BE2C (cell line): ENCODE results near the gene SLC6A13.

Experiments used
- DNase-seq: peaks from one replicate; pipeline ENCODE4 v3.0.0-alpha.2; 2020
- H3K27me3 ChIP-seq: fragments of 250-450 bp; sonication (Bioruptor Pico); 2 replicates; pipeline ENCODE4 v1.5.1; 2020; ENCODE audit warnings: mild to moderate bottlenecking
- H3K36me3 ChIP-seq: fragments of 250-450 bp; sonication (Bioruptor Pico); 2 replicates; pipeline ENCODE4 v1.5.1; 2020; ENCODE audit warnings: mild to moderate bottlenecking
- H3K4me1 ChIP-seq: fragments of 250-450 bp; sonication (Bioruptor Pico); 2 replicates; pipeline ENCODE4 v1.5.1; 2020
- H3K4me3 ChIP-seq: 2 replicates; pipeline ENCODE4 v1.5.1; 2011; ENCODE audit warnings: low read depth, low read length
- H3K9me3 ChIP-seq: fragments of 250-450 bp; sonication (Bioruptor Pico); 2 replicates; pipeline ENCODE4 v1.5.1; 2020
- TF ChIP-seq, protein P1 (sequence below): IDR thresholded peaks from 2 replicates; pipeline ENCODE4 v1.5.1; 2012; ENCODE audit warnings: mild to moderate bottlenecking, low read depth, low read length

The SLC6A13 gene

DNA sequence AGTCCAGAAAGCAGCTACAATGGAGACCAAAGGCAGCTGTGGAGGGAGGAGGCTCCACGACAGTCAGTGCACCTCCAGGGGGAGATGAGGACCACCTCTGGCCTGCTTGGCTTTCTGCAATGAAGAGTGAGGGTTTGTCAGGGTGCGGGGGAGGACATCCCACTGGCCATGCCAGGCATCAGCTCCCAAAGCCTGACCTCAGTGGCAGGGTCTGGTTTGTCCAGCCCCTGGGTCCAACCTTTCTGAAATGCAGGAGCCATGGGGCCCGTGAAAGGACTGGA lies 83.9 kb downstream of the SLC6A13 start:
- H3K4me3 ChIP-seq, result no peak overlapping the region
- H3K4me1 ChIP-seq, result peaks cover 20% of the 10 kb centered on the region
- no peak for DNase-seq
- no peaks in the 10 kb centered on the region for H3K36me3 ChIP-seq
- H3K9me3 ChIP-seq, result no peaks in the 10 kb centered on the region
- TF ChIP-seq, protein P1, sequence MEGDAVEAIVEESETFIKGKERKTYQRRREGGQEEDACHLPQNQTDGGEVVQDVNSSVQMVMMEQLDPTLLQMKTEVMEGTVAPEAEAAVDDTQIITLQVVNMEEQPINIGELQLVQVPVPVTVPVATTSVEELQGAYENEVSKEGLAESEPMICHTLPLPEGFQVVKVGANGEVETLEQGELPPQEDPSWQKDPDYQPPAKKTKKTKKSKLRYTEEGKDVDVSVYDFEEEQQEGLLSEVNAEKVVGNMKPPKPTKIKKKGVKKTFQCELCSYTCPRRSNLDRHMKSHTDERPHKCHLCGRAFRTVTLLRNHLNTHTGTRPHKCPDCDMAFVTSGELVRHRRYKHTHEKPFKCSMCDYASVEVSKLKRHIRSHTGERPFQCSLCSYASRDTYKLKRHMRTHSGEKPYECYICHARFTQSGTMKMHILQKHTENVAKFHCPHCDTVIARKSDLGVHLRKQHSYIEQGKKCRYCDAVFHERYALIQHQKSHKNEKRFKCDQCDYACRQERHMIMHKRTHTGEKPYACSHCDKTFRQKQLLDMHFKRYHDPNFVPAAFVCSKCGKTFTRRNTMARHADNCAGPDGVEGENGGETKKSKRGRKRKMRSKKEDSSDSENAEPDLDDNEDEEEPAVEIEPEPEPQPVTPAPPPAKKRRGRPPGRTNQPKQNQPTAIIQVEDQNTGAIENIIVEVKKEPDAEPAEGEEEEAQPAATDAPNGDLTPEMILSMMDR, result no peak
- no peaks in the 10 kb centered on the region for H3K27me3 ChIP-seq

DNA sequence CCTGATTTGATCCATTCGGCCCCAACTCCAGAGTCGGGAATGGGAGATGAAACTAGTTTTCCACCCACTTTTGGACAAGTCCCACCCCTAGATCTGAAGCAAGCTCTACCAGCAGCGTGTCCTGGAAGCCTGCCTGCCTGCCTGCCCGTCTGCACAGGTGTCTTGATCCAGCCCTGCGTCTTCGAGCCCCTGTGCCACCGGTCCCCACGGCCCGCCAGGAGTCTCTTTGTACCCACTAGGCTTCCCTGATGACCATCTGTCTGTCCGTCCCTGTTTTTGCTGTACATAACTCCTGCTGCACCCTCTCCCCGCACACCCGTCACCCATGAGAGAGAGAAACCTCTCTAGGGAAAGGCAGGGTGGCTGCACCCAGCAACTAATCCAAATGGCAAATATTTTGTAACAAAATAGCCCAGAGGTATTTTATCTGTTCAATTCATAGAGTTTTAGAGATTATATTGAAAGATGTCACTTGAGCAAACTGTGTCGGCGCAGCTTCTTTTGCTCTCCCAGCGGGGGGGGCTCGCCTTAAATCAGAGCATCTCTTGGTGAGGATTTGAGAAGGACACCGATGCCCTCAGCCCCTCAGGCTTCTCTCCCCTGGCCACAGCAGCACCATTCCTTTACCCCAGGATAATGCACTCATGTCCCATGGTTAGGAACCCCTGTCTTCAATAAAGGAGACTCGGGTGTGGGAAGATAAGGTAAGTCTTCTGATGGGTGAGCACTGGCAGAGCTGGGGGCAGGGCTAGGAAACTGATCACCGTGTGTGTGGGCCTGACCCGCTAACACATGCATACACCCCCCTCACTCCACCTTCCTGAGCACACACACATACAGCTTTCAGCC lies 84.4 kb downstream of the SLC6A13 start:
- Histone ChIP-seq H3K4me3 (no peak overlapping the region), H3K27me3 (no peaks in the 10 kb centered on the region), H3K36me3 (no peaks in the 10 kb centered on the region), H3K9me3 (no peaks in the 10 kb centered on the region), H3K4me1 (peaks cover 20% of the 10 kb centered on the region)
- DNase-seq, result no peak
- TF ChIP-seq, protein P1, result no peak

DNA sequence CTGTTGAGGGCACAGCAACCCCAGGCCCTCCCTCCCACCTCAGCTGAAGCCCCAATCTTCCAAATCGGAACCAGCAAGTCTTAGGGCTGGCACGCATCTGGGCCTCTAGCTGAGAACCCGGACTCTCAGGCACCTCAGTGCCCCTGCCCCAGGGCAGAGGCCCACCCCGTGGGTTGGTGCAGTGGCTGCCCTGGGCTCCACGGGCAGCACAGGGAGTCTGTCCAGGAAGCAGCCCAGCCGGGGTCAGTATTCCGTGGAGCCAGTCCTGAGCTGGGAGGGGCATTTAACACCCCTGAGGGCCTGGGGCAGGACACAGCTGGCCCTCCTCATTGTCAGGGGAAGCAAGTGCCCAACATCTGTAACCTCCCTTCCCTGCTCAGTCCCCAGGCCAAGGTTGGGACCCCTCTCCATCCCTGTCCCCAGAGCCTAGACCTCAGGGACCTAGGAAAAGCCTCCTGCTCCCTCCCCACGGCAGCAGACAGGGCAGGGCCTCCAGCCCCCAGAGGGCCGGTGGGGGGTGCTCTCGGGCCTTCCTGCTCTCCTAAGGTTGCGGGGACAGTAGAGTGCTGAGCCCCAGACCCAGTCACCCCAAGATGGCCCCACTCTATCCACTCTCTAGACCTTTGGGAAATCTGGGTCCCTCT lies 85.2 kb downstream of the SLC6A13 start:
- peaks cover 21% of the 10 kb centered on the region for H3K4me1 ChIP-seq
- no peaks in the 10 kb centered on the region for H3K27me3 ChIP-seq
- no peaks in the 10 kb centered on the region for H3K36me3 ChIP-seq
- no peak overlapping the region for H3K4me3 ChIP-seq
- TF ChIP-seq, protein P1, result no peak
- no peak for DNase-seq
- no peaks in the 10 kb centered on the region for H3K9me3 ChIP-seq

DNA sequence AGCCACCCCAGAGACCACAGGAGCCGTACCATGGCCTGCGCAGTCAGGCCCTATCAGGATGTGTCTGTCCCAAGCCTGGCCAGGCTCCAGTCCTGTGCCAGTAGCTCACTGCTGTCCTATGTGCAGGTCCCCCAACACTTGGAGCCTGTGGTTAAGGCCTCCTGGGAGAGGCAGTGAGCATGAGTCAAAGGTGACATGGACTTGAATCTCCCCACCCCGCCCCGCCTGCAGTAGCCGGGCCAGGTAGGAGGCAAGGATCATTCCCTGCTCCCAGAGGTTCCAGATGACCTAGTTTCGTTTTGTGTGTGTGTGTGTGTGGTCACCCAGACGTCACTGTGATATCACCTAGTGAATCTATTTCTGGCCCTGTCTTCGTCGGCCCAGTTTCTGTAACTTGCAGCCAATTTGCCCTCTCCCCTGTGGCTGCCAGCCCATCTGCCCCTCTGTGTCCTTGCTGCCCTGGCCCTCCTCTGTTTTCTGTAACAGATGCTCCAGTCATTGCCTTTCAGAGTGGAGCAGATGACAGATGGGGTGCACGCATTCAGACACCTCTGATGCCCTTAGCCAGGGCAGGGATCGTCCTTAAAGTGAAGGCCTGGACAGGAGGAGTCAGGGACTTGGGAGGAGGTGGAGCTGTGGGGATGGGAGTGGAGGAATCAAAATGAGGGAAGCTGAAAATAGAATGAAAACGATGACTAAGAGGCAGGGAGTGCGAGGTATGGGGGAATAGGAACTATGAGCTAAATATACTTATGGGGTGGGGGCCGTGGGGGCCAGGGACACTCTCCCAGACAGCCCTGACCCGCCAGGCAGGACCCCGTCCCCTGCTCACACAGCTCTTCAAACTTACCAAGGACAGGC lies 86.1 kb downstream of the SLC6A13 start:
- no peaks in the 10 kb centered on the region for H3K9me3 ChIP-seq
- peak; percentile 58 for DNase-seq

DNA sequence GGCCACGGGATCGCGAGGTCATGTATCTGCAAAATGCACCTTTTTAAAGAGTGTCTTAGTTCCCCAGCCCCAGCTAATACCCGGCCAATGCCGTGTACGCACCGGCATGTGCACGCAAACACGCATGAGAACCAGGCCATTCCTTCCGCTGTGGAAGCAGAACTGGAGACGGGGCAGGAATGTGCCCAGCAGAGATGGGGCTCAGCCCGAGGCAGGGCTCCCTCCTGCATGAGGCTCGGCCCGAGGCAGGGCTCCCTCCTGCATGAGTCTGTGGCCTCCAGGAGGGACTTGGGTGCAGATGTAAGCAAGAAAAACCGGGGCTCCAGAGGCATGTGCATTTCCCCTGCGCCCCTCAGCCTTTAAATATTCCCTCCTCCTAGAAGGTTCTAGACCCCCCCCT lies 86.9 kb downstream of the SLC6A13 start:
- no peak for DNase-seq
- no peaks in the 10 kb centered on the region for H3K9me3 ChIP-seq

More for the DNA sequence above, 86.1 kb downstream of the SLC6A13 start:
- H3K4me1 ChIP-seq, result peaks cover 27% of the 10 kb centered on the region
- no peaks in the 10 kb centered on the region for H3K36me3 ChIP-seq
- H3K4me3 ChIP-seq, result no peak overlapping the region
- TF ChIP-seq, protein P1, result no peak
- no peaks in the 10 kb centered on the region for H3K27me3 ChIP-seq

More for the DNA sequence above, 86.9 kb downstream of the SLC6A13 start:
- Histone ChIP-seq H3K36me3 (no peaks in the 10 kb centered on the region), H3K4me1 (peaks cover 31% of the 10 kb centered on the region), H3K4me3 (no peak overlapping the region), H3K27me3 (no peaks in the 10 kb centered on the region)
- TF ChIP-seq, protein P1, result no peak
